VCaP (cell line): ENCODE measurements around the gene LASP1.

Experiments used
- H3K27ac ChIP-seq: fragments of 450-650 bp; 2 replicates; pipeline ENCODE4 v1.5.1; 2017
- CTCF ChIP-seq: fragments of 450-650 bp; conservative IDR thresholded peaks from 2 replicates; pipeline ENCODE4 v1.5.1; 2017; ENCODE audit warnings: mild to moderate bottlenecking, moderate library complexity

LASP1 gene

GRCh38 chr17:38915639-38915995 lies 45.8 kb downstream of the LASP1 start:
- H3K27ac ChIP-seq: peak overlapping the region; percentile 41
- no peak for TF ChIP-seq CTCF

GRCh38 chr17:38916771-38917170 lies 46.9 kb downstream of the LASP1 start:
- TF ChIP-seq CTCF: no peak
- no peak overlapping the region; the same call in 1 of the 2 replicates for H3K27ac ChIP-seq

- TF ChIP-seq CTCF: 0 out of 2 replicates have a peak, but pooled peaks have one; percentile 34
- H3K27ac ChIP-seq: no peak overlapping the region
These were observed 47.4 kb downstream of the LASP1 start for GRCh38 chr17:38917259-38917658.

GRCh38 chr17:38918129-38918913 lies 48.5 kb downstream of the LASP1 start:
- no peak overlapping the region for H3K27ac ChIP-seq
- no peak for TF ChIP-seq CTCF

- no peak for TF ChIP-seq CTCF
- H3K27ac ChIP-seq: no peak overlapping the region
These were observed 49.1 kb downstream of the LASP1 start for GRCh38 chr17:38918916-38919315.

- no peak for TF ChIP-seq CTCF
- no peak overlapping the region for H3K27ac ChIP-seq
These were observed 49.6 kb downstream of the LASP1 start for GRCh38 chr17:38919316-38920078.
